H9 (cell line): ENCODE results near the gene MYO7B. TPM values are rescaled to one million over a fixed set of nuclear protein-coding genes. Genes with fewer than 3 reads are reported as not detected.

Experiments used
- DNase-seq: peaks from one replicate; pipeline ENCODE4 v3.0.0-alpha.2; 2017
- H2AFZ ChIP-seq: one replicate; pipeline ENCODE4 v1.6.1; 2013; ENCODE audit warnings: mild to moderate bottlenecking, low read length, control low read depth, moderate library complexity
- H2AK5ac ChIP-seq: 2 replicates; pipeline ENCODE4 v1.6.1; 2013; ENCODE audit warnings: low read length, control low read depth, mixed read lengths; ENCODE audit not compliant: insufficient read length
- H2BK120ac ChIP-seq: one replicate; pipeline ENCODE4 v1.6.1; 2013; ENCODE audit warnings: low read depth, mild to moderate bottlenecking, low read length, control low read depth, inconsistent platforms; ENCODE audit not compliant: poor library complexity, severe bottlenecking
- H2BK12ac ChIP-seq: 2 replicates; pipeline ENCODE4 v1.6.1; 2013; ENCODE audit warnings: low read length, control low read depth, mixed read lengths, low read depth; ENCODE audit not compliant: insufficient read length
- H2BK15ac ChIP-seq: 2 replicates; pipeline ENCODE4 v1.6.1; 2013; ENCODE audit warnings: low read depth, low read length, control low read depth
- H2BK20ac ChIP-seq: one replicate; pipeline ENCODE4 v1.6.1; 2013; ENCODE audit warnings: low read depth, mild to moderate bottlenecking, low read length, control low read depth, inconsistent platforms; ENCODE audit not compliant: poor library complexity, severe bottlenecking
- H2BK5ac ChIP-seq: 2 replicates; pipeline ENCODE4 v1.6.1; 2013; ENCODE audit warnings: low read length, control low read depth, mixed read lengths; ENCODE audit not compliant: insufficient read length
- H3K14ac ChIP-seq: 2 replicates; pipeline ENCODE4 v1.6.1; 2013; ENCODE audit warnings: low read length, control low read depth; ENCODE audit not compliant: insufficient read depth
- H3K18ac ChIP-seq: 2 replicates; pipeline ENCODE4 v1.6.1; 2013; ENCODE audit warnings: low read depth, mild to moderate bottlenecking, mixed read lengths, low read length, control low read depth; ENCODE audit not compliant: insufficient read length
- H3K23ac ChIP-seq: 2 replicates; pipeline ENCODE4 v1.6.1; 2013; ENCODE audit warnings: low read length, control low read depth, mixed read lengths, low read depth; ENCODE audit not compliant: insufficient read length
- H3K23me2 ChIP-seq: 2 replicates; pipeline ENCODE4 v1.6.1; 2013; ENCODE audit warnings: low read depth, mild to moderate bottlenecking, mixed read lengths, low read length, control low read depth; ENCODE audit not compliant: insufficient read length, poor library complexity, severe bottlenecking
- H3K27ac ChIP-seq: 2 replicates; pipeline ENCODE4 v1.5.1; 2013; ENCODE audit warnings: low read length, control low read depth, mixed read lengths, low read depth; ENCODE audit not compliant: insufficient read length
- H3K27me3 ChIP-seq: 2 replicates; pipeline ENCODE4 v1.6.1; 2013; ENCODE audit warnings: low read length, control low read depth, inconsistent platforms; ENCODE audit not compliant: insufficient read depth
- H3K4ac ChIP-seq: 2 replicates; pipeline ENCODE4 v1.6.1; 2013; ENCODE audit warnings: low read depth, mild to moderate bottlenecking, control low read depth, inconsistent platforms, low read length, moderate library complexity
- H3K4me1 ChIP-seq: 2 replicates; pipeline ENCODE4 v1.6.1; 2013; ENCODE audit warnings: low read length, control low read depth, inconsistent platforms; ENCODE audit not compliant: insufficient read depth
- H3K4me2 ChIP-seq: 2 replicates; pipeline ENCODE4 v1.6.1; 2013; ENCODE audit warnings: low read length, control low read depth, mixed read lengths; ENCODE audit not compliant: insufficient read length, insufficient read depth
- H3K56ac ChIP-seq: 2 replicates; pipeline ENCODE4 v1.6.1; 2013; ENCODE audit warnings: low read depth, mild to moderate bottlenecking, mixed read lengths, low read length, control low read depth; ENCODE audit not compliant: insufficient read length
- H3K79me1 ChIP-seq: 2 replicates; pipeline ENCODE4 v1.6.1; 2013; ENCODE audit warnings: low read depth, mild to moderate bottlenecking, moderate library complexity, low read length, control low read depth, inconsistent platforms; ENCODE audit not compliant: insufficient read depth, poor library complexity, severe bottlenecking
- H3K79me2 ChIP-seq: 2 replicates; pipeline ENCODE4 v1.6.1; 2013; ENCODE audit warnings: low read length, control low read depth, inconsistent platforms; ENCODE audit not compliant: insufficient read depth
- H3K9ac ChIP-seq: 2 replicates; pipeline ENCODE4 v1.6.1; 2013; ENCODE audit warnings: low read length, control low read depth, mixed read lengths; ENCODE audit not compliant: insufficient read length; ENCODE audit errors: extremely low read depth
- H3K9me3 ChIP-seq: one replicate; pipeline ENCODE4 v1.6.1; 2013; ENCODE audit warnings: low read depth, low read length, inconsistent platforms; ENCODE audit not compliant: control insufficient read depth
- H3T11ph ChIP-seq: one replicate; pipeline ENCODE4 v1.6.1; 2013; ENCODE audit warnings: mild to moderate bottlenecking, low read length, control low read depth, inconsistent platforms
- H4K20me1 ChIP-seq: one replicate; pipeline ENCODE4 v1.6.1; 2013; ENCODE audit not compliant: control insufficient read depth, insufficient read length, insufficient read depth
- H4K5ac ChIP-seq: 2 replicates; pipeline ENCODE4 v1.6.1; 2013; ENCODE audit warnings: low read depth, mild to moderate bottlenecking, mixed read lengths, low read length, control low read depth; ENCODE audit not compliant: insufficient read length
- H4K8ac ChIP-seq: replicated peaks from 2 replicates; pipeline ENCODE4 v1.6.1; 2013; ENCODE audit warnings: low read length, control low read depth, mixed read lengths, low read depth; ENCODE audit not compliant: insufficient read length
- H4K91ac ChIP-seq: 2 replicates; pipeline ENCODE4 v1.6.1; 2013; ENCODE audit warnings: low read depth, mild to moderate bottlenecking, moderate library complexity, mixed read lengths, low read length, control low read depth; ENCODE audit not compliant: insufficient read length
- H3K27ac Mint-ChIP-seq, 3 experiments: 2 replicates in 2 of 3; 3 replicates in 1 of 3; pipeline ENCODE4 v1.8.0; 2020 to 2021; ENCODE audit warnings: mixed read lengths in 3 of 3, mild to moderate bottlenecking in 1 of 3, moderate library complexity in 1 of 3
- H3K27me3 Mint-ChIP-seq: 2 replicates; pipeline ENCODE4 v1.8.0; 2021; ENCODE audit warnings: low read depth, mild to moderate bottlenecking, moderate library complexity, mixed read lengths
- H3K36me3 Mint-ChIP-seq, 3 experiments: 2 replicates in 2 of 3; 3 replicates in 1 of 3; pipeline ENCODE4 v1.8.0; 2020 to 2021; ENCODE audit warnings: low read depth in 3 of 3, mixed read lengths in 3 of 3; ENCODE audit not compliant: insufficient read depth in 1 of 3
- H3K4me1 Mint-ChIP-seq, 2 experiments: 2 replicates each; pipeline ENCODE4 v1.8.0; 2020; ENCODE audit warnings: mixed read lengths in 2 of 2
- H3K4me3 Mint-ChIP-seq, 2 experiments: 2 replicates in 1 of 2; 3 replicates in 1 of 2; pipeline ENCODE4 v1.8.0; 2020 to 2021; ENCODE audit warnings: mild to moderate bottlenecking in 2 of 2, mixed read lengths in 2 of 2, moderate library complexity in 1 of 2
- H3K9me3 Mint-ChIP-seq, 2 experiments: 2 replicates in 1 of 2; 3 replicates in 1 of 2; pipeline ENCODE4 v1.8.0; 2020; ENCODE audit warnings: mild to moderate bottlenecking in 2 of 2, mixed read lengths in 2 of 2, moderate library complexity in 1 of 2
- CTCF ChIP-seq: fragments of 200-600 bp; sonication (generic); conservative IDR thresholded peaks from 3 replicates; pipeline ENCODE4 v1.8.0; 2021; ENCODE audit warnings: antibody characterized with exemption, mild to moderate bottlenecking
- WGBS: extraction: QIAGEN DNeasy Blood & Tissue Kit; methylation state at CpG from one replicate; pipeline ENCODE4 v1.1.7; 2013; ENCODE audit warnings: missing lambda C conversion rate, low lambda C conversion rate, mixed read lengths; ENCODE audit not compliant: insufficient read length; ENCODE audit errors: extremely low coverage; 5-methylcytosine and 5-hydroxymethylcytosine counted together
- total RNA-seq: library from RNA; stranded (reverse); gene quantifications from 2 replicates; pipeline ENCODE4 v1.2.1, GENCODE V29; 2021

The MYO7B gene
- total RNA-seq, 1 experiment from 2014 or later, result not detected

GRCh38 chr2:127624756-127625571 is 89.5 kb downstream of the MYO7B start:
- Histone ChIP-seq H2AFZ (no peak overlapping the region), H4K20me1 (no peaks in the 10 kb centered on the region), H3K27ac (no peak overlapping the region), H3K27me3 (no peaks in the 10 kb centered on the region), H2BK15ac (no peak overlapping the region), H3K79me2 (no peaks in the 10 kb centered on the region), H4K5ac (no peak overlapping the region), H3K56ac (no peak overlapping the region), H3K4me2 (no peak overlapping the region), H2BK120ac (no peak overlapping the region), H2BK5ac (no peak overlapping the region), H3K14ac (no peak overlapping the region; the same call in 1 of the 2 replicates), H3K23ac (no peak overlapping the region), H2BK12ac (no peak overlapping the region), H3K79me1 (no peaks in the 10 kb centered on the region), H3K9ac (no peak overlapping the region), H3K18ac (no peak overlapping the region), H2BK20ac (no peak overlapping the region), H4K91ac (no peak overlapping the region), H3K4me1 (no peaks in the 10 kb centered on the region), H4K8ac (no peak overlapping the region), H3K9me3 (no peaks in the 10 kb centered on the region), H3K23me2 (no peaks in the 10 kb centered on the region), H2AK5ac (no peak overlapping the region), H3K4ac (no peak overlapping the region), H3T11ph (no peak overlapping the region)
- H3K27ac Mint-ChIP-seq, result no peak overlapping the region
- no peaks in the 10 kb centered on the region; the same call in 1 of the 2 replicates for H3K27me3 Mint-ChIP-seq
- no peak for TF ChIP-seq CTCF
- no CpG with 5 or more reads among the region's 23 CpGs for WGBS
- no peak for DNase-seq
- no peak overlapping the region for H3K4me3 Mint-ChIP-seq
- no peaks in the 10 kb centered on the region; a peak in 1 of 7 replicates for H3K36me3 Mint-ChIP-seq
- no peaks in the 10 kb centered on the region for H3K9me3 Mint-ChIP-seq
- H3K4me1 Mint-ChIP-seq, result peaks cover 0 to 4% of the 10 kb centered on the region in 2 experiments; a peak in 2 of 4 replicates
